ENCODE measurements around the gene KIF23. TPM values are rescaled to one million over a fixed set of nuclear protein-coding genes. Genes with fewer than 3 reads are reported as not detected.
A peak's percentile ranks its signal among the peaks of the same experiment; 100 is the strongest.

The KIF23 gene
- total RNA-seq, 2 donors from 2014 or later: 53.4 to 82.6 TPM

DNA sequence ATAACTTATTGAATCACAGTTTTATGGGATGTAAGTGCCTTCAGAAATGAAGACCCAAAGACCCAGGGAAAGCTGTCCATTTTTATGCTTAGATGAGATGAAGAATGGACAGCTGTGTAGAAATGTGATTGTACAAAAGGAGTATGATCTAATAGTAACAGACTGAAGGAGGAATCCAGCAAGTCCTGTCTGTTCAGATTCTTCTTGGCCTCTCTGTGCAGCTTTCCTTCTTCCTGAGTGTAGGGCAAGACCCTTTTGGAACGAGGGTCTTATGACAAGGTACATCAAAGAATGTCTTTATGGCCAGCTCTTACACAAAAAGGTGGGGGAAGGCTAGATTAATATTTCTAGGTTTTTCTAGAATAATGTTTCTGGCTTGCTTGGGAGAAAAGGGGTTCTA, 1.4 kb upstream of the KIF23 start:
- Mint-ChIP-seq H3K4me3 (no peak overlapping the region), H3K9me3 (no peaks in the 10 kb centered on the region), H3K27me3 (ENCODE audit: insufficient read depth) (no peaks in the 10 kb centered on the region), H3K36me3 (ENCODE audit: low read depth) (peaks cover 7% of the 10 kb centered on the region), H3K4me1 (peaks cover 8% of the 10 kb centered on the region), H3K27ac (no peak overlapping the region)
- H3K36me3 ChIP-seq (ENCODE audit: control insufficient read depth, insufficient read depth, low read length): peaks cover 17% of the 10 kb centered on the region
- H3K4me1 ChIP-seq (ENCODE audit: control insufficient read depth, insufficient read depth, low read length): no peaks in the 10 kb centered on the region
- no peak overlapping the region for H3K9ac ChIP-seq (ENCODE audit: extremely low read depth, low read length, poor library complexity, severe bottlenecking)
- TF ChIP-seq, protein P1, sequence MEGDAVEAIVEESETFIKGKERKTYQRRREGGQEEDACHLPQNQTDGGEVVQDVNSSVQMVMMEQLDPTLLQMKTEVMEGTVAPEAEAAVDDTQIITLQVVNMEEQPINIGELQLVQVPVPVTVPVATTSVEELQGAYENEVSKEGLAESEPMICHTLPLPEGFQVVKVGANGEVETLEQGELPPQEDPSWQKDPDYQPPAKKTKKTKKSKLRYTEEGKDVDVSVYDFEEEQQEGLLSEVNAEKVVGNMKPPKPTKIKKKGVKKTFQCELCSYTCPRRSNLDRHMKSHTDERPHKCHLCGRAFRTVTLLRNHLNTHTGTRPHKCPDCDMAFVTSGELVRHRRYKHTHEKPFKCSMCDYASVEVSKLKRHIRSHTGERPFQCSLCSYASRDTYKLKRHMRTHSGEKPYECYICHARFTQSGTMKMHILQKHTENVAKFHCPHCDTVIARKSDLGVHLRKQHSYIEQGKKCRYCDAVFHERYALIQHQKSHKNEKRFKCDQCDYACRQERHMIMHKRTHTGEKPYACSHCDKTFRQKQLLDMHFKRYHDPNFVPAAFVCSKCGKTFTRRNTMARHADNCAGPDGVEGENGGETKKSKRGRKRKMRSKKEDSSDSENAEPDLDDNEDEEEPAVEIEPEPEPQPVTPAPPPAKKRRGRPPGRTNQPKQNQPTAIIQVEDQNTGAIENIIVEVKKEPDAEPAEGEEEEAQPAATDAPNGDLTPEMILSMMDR (conservative IDR thresholded peaks at IDR 0.05): no peak
- H3K9me3 ChIP-seq (ENCODE audit: control insufficient read depth, low read length): no peaks in the 10 kb centered on the region
- no peak overlapping the region for H3K4me3 ChIP-seq (ENCODE audit: low read length)
- no peak overlapping the region for H3K27ac ChIP-seq (ENCODE audit: low read depth, low read length)
- WGBS, 2 experiments (ENCODE audit: insufficient coverage in 1 of 2, insufficient read length in 1 of 2): 88 to 100% methylated on average over 1 of the region's 1 CpG
- H3K27me3 ChIP-seq (ENCODE audit: control insufficient read depth, insufficient read depth, low read length, poor library complexity, severe bottlenecking): no peaks in the 10 kb centered on the region
- DNase-seq: no peak

DNA sequence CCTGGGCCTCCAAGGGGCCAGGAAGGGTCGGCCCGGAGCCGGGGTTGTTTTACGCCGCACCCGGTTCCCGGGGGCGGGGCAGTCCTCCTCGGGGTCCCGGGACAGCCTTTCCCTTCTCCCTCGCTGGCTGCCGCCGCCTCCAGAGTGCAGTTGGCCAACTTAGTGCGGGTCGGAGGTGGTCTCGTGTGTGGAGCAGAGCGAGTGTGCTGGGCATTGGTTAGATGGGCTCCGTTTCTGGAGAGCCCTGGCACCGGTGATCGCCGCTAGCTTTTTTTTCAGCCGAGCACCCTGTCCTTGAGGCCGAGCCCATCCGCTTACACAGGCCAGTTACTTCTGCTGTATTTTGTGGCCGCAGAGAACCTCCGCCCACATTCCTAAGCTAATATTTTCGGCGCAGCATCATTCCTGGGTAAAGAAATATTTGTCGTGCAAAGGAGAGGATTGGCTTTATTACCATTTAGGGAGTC, 585 bp downstream of the KIF23 start:
- peak overlapping the region; percentile 53 for H3K27ac Mint-ChIP-seq
- WGBS, 2 experiments (ENCODE audit: insufficient coverage in 1 of 2, insufficient read length in 1 of 2): 0% methylated on average over 7 to 29 of the region's 29 CpGs
- H3K9ac ChIP-seq (ENCODE audit: extremely low read depth, low read length, poor library complexity, severe bottlenecking): peak overlapping the region; percentile 84
- no peaks in the 10 kb centered on the region for H3K9me3 Mint-ChIP-seq
- H3K27me3 Mint-ChIP-seq (ENCODE audit: insufficient read depth): no peaks in the 10 kb centered on the region
- no peaks in the 10 kb centered on the region for H3K4me1 ChIP-seq (ENCODE audit: control insufficient read depth, insufficient read depth, low read length)
- H3K36me3 Mint-ChIP-seq (ENCODE audit: low read depth): peaks cover 21% of the 10 kb centered on the region
- peak overlapping the region; percentile 82 for H3K4me3 Mint-ChIP-seq
- peak; percentile 81 for DNase-seq
- TF ChIP-seq, protein P1 (conservative IDR thresholded peaks at IDR 0.05): no peak
- H3K9me3 ChIP-seq (ENCODE audit: control insufficient read depth, low read length): no peaks in the 10 kb centered on the region
- H3K27ac ChIP-seq (ENCODE audit: low read depth, low read length): peak overlapping the region; percentile 64
- peaks cover 32% of the 10 kb centered on the region for H3K36me3 ChIP-seq (ENCODE audit: control insufficient read depth, insufficient read depth, low read length)
- peaks cover 8% of the 10 kb centered on the region for H3K4me1 Mint-ChIP-seq
- no peaks in the 10 kb centered on the region for H3K27me3 ChIP-seq (ENCODE audit: control insufficient read depth, insufficient read depth, low read length, poor library complexity, severe bottlenecking)
- peak overlapping the region; percentile 91 for H3K4me3 ChIP-seq (ENCODE audit: low read length)

DNA sequence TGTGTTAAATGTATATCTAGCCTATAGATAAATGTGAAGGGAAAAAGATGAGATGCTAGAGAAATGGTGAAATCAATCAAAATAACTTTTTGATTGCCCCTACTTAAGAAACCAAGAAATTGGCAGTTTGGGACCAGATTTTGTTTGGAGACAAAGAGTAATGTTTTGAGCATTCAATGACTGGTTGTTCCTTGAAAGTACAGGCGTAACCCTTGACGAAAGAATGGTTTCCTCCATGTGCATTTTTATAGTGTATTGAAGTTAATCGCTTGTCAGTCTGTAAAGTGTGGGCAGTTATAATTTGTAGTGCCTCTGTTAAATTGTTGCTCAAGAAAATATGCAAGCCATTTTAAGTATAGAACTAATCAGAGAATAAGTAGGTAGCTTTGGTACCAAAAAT, 1.2 kb downstream of the KIF23 start:
- peaks cover 39% of the 10 kb centered on the region for H3K36me3 ChIP-seq (ENCODE audit: control insufficient read depth, insufficient read depth, low read length)
- H3K4me3 Mint-ChIP-seq: peak overlapping the region; percentile 82
- H3K4me1 Mint-ChIP-seq: peaks cover 8% of the 10 kb centered on the region
- H3K9me3 ChIP-seq (ENCODE audit: control insufficient read depth, low read length): no peaks in the 10 kb centered on the region
- TF ChIP-seq, protein P1 (conservative IDR thresholded peaks at IDR 0.05): no peak
- no peak overlapping the region for H3K27ac ChIP-seq (ENCODE audit: low read depth, low read length)
- no peaks in the 10 kb centered on the region for H3K27me3 Mint-ChIP-seq (ENCODE audit: insufficient read depth)
- H3K4me3 ChIP-seq (ENCODE audit: low read length): peak overlapping the region; percentile 91
- peak overlapping the region; percentile 84 for H3K9ac ChIP-seq (ENCODE audit: extremely low read depth, low read length, poor library complexity, severe bottlenecking)
- H3K4me1 ChIP-seq (ENCODE audit: control insufficient read depth, insufficient read depth, low read length): no peaks in the 10 kb centered on the region
- no peak for DNase-seq
- peak overlapping the region; percentile 83 for H3K27ac Mint-ChIP-seq
- WGBS, 2 experiments (ENCODE audit: insufficient coverage in 1 of 2, insufficient read length in 1 of 2): 36 to 39% methylated on average over 3 of the region's 3 CpGs
- H3K9me3 Mint-ChIP-seq: no peaks in the 10 kb centered on the region
- H3K27me3 ChIP-seq (ENCODE audit: control insufficient read depth, insufficient read depth, low read length, poor library complexity, severe bottlenecking): no peaks in the 10 kb centered on the region
- H3K36me3 Mint-ChIP-seq (ENCODE audit: low read depth): peaks cover 25% of the 10 kb centered on the region

Measured in endodermal cell (in vitro differentiated cells).